ENCODE data around the gene IQSEC3.
"Not testable (repeated sequence)": the region's sequence is repeated elsewhere in the genome, so short reads cannot be mapped to it uniquely, and the experiment has no call there.

Gene IQSEC3

DNA sequence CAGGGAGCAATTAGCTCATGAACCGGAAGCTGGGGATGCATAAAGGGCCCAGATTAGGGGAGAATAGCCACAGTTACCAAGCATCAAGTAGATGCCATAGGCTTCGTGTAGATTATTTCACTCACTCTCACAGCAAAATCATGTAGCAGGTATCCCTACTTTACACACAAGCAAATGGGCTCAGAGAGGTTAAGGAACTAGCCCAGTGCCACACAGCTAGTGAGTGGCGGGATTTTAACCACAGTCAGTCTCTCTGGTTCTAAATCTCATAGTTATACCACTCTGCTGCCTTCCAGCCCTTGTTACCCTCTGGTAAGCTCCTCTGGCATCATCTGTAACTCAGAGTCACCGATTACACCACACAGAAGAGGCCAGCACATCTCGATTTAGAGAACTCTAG is 49.0 kb downstream of the IQSEC3 start:
- no peak for DNase-seq

DNA sequence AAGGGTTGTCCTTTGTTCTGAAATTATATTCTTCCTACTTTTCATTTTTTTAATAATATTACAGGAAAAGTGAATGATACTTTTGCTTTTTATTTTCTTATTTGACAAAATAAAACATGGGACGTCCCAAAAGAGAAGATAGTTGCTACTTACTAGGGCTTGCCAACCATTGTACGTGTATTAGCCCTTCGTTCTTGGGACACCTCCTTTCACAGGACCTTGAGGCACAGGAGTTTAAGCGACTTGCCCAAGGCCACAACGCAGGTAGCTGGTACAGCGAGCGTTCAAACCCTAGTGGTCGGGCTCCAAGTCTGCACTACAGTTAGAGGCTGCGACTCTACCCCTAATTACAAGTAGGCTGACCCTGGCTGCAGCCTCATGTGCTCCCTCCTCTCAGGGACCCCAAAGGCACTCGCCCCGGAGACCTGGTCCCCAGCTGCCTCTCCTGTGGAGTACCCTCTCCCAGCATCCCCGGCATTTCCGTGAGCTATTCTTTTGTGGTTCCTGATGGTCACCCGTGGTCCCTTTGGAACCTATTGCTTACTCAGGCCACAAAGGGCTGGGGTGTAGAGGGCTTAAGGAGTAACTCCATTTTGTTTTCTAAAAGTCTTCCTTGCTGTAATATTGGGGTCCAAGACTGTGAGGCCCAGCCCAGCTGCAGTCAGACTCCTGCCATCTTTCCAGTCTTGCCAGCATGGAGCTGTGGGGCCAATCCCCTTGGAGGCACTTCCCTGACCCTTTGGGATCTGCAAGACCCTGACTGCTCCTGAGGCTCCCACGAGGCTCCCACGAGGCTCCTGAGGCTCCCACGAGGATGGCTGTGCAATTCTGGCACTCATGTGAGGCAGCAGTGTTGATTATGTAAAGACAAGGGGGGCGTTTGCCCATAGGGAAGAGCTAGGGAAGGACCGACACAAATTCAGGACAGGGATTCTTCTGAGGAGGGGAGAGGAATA is 49.7 kb downstream of the IQSEC3 start:
- no peak for DNase-seq

DNA sequence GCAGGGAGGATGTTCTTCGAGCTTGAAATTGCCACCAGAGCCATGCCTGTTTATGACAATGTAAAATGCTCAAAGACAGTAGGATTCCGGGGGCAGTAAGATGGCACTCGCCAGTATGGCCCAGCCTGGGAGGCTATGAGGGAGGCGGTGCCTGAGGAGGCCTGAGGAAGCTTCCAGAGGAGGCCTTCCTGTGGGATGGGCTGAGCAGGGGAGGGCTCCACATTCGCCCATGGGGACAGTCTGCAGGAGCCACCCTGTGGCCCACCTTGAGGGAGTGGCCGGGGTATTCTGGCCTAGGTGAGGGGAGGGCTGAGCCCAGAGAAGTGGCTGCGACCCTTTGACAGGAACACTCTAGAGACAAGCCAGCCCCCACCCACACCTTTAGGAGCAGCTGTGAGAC is 50.7 kb downstream of the IQSEC3 start:
- no peak for DNase-seq

DNA sequence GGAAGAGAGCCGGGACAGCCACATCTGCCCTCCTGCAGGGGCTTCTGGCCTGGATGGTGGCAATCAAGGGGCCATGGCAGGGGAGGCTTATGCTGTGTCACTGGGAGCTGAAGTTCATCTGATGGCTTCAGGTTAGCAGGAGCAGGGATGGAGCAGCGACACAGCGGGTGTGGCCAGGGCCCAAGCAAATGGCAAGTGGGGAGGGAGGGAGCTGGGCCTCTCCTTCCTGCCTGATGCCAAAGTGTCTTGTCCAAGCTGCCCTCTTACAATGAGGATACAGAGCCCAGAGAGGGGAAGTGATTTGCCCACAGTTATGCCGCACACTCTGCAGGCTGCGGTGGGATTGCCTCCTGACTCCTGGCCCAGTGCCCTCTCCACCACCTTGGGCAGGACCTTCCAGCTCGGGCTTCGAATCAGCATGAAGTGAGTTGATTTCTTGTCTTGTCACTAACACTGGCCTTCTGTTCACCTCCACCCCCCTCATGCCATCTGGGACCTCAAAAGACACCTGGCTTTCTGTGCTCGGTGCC is 51.3 kb downstream of the IQSEC3 start:
- no peak for DNase-seq

DNA sequence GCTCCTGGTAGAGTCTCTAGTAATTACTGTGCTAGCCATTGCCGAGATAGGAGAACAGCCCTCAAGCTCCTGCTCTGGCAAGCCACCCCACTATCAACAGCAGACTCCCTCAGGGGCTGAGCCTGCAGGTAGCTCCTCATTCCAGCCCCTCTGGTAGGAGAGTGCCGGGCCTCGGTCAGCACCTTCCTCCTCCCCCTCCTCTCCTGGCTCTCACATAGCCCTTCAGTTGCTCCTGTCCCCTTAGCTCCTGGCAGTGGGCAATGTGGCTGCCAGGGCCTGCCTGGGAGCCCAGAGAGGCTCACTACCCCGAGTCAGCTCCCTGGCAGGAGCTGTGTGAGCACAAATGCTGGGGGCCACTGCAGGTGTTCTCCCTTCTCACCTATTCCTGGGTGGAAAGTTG is 52.0 kb downstream of the IQSEC3 start:
- no peak for DNase-seq

DNA sequence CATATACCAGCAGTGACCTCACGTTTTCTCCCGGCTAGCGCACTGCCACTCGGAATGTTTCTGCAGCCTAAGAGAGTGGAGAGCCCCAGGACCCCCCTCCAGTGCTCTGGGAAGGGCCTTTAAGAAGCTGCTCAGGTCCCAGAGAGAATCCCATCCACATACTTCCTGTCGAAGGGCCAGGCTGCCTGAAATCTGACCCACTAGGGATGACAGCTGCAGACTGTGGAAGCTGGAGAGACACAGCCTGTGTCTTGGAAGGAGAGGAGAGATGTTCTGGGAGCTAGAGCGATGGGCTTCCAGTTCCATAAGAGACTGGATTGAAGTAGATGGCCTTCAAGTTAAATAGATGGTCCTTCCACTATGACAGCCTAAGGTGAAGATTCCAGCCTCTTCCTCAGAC is 54.4 kb downstream of the IQSEC3 start:
- no peak for DNase-seq

DNA sequence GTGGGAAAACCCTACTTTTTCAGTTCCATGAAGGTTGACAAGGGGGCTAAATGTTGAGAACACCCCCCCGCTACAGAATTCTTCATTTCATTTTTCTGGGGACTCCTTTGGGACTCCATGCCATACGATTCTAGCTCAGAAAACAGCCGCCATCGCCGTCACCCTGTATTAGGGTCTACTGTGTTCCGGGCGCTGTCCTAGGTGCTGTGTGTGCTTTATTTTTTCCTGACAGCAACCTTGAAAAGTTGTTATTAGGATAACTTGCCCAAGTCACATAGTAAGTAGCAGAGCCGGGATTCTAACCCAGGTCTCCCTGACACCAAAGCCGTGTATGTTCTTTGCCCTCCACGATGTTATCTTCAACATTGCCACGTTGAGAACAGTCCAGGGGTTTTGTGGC is 55.1 kb downstream of the IQSEC3 start:
- DNase-seq, result no peak

DNA sequence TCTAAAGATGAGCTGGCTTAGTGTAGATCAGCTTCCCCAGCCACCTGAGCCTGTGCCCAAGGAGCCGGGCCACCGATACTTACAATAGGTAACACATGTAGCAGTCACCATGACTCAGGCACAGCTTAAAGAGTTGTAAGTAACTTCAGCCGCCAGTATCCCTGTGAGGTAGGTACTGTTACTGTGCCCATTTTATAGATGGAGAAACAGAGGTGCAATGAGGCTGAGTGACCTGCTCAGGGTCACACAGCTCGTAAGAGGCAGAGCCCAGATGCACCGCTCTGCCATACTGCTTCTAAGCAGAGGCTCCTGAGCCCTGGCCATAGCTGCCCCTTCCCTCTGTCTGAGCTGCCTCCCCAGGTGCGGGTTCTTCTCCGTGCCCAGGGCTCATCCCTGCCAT is 58.5 kb downstream of the IQSEC3 start:
- DNase-seq, result no peak

DNA sequence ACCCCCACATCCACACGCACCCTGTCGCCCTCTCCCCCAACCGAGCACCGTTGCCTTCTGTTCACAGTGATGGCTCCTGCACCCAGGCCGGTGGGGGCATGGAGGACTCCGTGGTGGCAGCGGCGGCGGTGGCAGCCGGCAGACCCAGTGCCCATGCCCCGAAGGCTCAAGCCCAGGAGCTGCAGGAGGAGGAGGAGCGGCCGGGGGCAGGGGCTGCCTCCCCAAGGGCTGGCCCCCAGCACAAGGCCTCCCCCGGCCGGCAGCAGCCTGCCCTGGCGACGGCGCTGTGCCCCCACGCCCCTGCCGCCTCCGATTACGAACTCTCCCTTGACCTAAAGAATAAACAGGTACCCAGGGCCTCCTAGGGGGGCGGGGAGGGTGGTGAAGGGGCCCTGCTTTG is 59.0 kb downstream of the IQSEC3 start:
- no peak for DNase-seq

DNA sequence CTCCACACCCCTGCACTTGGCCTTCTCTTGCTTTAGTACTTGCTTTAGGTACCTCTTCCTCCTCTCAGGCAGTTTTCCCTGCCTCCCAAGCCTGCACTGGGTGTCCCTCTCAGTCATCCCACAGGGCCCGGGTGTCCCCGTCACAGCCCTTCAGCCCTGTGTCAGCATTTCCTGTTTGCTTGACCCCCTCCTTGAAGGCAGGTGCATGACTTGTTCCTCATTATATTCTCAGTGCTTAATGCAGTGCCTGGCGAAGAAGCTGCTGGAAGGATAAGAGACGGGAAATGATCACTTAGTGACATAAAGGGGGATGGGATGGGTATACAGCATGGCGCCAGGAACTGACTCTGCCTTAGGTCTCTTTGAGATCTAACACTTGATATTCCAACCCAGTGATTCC is 61.5 kb downstream of the IQSEC3 start:
- no peak for DNase-seq

DNA sequence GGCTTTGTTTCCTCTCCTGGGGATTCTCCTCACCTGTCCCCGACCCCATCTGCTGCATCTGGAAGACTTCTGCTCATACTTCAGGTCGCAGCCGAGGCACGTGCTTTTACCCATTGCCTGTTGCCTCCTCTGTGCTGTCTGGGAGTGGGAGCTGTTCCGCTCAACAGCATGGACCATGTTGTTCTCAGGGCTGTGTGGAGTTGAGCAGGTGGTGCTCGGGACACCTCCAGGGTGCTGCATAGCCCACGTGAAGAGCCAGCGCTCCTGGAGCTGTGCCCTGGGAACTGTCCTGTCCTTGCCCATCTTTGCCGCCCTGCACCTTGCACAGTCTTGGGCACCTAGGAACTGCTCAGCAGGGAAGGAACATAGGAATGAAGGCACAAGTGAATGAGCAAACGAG is 62.4 kb downstream of the IQSEC3 start:
- DNase-seq, result no peak

DNA sequence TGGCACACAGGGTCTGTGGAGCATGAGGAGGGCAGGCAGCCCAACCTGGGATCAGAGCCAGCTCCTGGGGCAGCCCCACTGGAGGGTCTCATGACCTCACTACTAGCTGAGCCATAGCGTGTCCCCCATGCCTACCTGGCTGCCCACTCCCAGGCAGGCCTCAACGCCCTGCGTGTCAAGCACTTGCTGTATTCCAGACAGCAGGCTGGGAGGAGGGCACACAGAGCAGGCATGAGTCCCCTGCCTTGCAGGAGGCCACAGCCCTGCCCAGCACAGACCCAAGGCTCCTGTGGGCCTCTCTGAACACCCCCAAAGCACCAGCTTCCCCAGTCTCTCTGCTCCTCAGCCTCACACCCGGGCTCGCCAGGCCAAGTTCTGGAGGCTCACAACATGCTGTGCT is 64.0 kb downstream of the IQSEC3 start:
- no peak for DNase-seq

DNA sequence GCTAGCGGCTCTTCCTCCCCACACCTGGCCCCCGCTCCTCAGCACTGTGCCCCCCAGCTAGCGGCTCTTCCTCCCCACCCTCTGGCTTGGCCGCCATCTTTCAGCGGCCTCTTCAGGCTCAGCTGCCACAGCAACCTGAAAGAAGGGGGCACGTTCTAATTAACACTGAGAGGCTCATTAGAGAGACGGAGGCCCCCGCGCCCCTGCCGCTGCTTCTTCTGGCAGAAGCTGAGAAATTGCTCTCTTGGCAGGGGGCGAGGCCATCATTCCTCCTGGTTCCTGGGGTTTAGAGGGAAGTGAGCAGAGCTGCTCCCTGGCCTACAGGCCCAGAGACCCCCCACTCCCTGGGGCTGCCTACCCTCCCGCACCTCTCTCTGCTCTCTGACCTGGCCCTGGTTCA is 64.4 kb downstream of the IQSEC3 start:
- no peak for DNase-seq

DNA sequence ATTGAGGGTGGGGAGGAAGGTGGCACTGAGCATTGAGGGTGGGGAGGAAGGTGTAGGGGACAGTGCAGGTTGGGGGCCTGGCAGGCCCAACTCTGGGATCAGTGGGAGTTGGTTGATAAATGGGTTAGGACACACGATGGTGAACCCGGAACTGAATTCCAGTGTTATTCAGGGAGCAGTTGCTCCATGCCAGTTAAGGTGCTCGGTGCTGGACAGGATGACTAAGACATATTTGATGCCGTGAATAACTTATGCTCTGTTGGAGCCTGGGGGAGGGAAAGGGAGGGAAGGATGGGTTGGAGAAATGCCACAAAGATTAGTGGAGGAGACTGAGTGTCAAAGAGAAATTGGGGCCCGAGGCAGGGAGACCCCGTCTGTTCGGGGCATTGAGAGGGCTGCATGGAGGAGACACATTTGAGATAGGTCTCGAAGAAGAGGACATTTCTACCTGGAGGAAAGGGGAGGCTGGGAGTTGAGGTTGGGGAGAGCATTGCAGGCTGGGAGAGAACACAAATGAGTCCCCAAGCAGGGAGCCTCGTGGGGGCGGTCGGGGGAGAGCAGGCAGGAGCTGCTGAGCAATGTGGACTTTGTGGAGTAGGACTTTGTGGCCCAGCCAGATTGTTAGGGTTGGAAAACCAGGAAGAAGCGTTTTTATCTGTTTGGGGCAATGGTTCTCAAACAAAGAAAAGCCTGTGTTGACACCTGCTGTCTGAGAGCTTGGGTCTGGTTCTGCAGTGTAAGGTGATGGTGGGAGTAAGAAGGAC is 65.3 kb downstream of the IQSEC3 start:
- no peak for DNase-seq

DNA sequence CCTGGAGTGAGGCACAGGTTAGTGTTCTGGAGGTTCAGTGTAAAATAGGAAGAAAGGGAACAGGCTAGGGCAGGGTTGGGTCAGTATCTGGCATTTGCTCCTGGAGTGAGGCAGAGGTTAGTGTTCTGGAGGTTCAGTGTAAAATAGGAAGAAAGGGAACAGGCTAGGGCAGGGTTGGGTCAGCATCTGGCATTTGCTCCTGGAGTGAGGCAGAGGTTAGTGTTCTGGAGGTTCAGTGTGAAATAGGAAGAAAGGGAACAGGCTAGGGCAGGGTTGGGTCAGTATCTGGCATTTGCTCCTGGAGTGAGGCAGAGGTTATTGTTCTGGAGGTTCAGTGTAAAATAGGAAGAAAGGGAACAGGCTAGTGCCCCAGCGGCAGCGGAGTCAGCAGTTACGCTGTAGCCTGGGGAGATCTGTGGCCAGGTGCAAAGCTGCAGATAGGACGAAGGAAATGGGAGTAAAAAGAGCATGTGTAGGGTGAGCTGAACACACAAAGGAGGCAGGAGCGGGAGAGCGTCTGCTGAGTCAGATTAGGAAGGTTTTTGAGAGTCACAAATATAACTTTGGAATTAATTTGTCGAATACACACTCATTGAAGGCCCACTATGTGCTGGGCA is 67.2 kb downstream of the IQSEC3 start:
- not testable (repeated sequence) for DNase-seq

DNA sequence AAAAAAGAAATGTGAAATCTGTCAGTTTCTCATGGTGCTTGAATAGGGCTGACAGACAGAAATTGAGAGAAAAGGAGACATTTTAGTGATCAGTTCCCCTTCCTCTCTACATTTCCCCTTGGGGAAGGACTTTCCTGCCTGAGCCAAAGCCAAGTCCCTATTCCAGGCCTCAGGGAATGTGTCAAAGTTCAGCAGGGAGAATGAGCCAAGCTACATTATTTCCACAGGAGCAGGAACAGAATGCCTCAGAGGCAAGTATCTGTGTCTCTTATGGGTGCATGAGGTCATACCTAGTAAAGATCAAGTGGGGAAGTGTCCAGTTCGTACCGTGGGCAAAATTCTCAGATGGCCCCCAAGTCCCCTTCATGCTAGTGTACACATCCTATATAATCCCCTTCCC is 68.6 kb downstream of the IQSEC3 start:
- no peak for DNase-seq

DNA sequence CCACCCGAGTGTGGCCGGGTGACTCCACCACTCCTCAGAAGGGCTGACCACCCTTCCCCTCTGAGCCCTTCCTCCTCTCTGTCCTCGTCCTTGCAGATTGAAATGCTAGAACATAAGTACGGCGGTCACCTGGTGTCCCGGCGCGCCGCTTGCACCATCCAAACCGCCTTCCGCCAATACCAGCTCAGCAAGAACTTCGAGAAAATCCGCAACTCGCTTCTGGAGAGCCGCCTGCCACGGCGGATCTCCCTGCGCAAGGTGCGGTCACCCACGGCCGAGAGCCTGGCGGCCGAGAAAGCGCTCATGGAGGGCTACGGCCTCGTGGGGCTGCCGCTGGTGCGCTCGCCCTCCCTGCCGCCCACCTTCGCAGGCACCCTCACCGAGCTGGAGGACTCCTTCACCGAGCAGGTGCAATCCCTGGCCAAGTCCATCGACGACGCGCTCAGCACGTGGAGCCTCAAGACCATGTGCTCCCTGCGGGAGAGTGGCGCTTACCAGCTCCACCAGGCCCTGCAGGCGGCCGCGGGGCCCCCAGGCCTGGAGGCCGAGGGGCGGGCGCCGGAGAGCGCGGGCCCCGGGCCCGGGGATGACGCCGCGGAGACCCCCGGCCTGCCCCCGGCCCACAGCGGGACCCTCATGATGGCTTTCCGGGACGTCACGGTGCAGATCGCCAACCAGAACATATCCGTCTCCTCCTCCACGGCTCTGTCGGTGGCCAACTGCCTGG is 71.8 kb downstream of the IQSEC3 start:
- DNase-seq, result no peak

DNA sequence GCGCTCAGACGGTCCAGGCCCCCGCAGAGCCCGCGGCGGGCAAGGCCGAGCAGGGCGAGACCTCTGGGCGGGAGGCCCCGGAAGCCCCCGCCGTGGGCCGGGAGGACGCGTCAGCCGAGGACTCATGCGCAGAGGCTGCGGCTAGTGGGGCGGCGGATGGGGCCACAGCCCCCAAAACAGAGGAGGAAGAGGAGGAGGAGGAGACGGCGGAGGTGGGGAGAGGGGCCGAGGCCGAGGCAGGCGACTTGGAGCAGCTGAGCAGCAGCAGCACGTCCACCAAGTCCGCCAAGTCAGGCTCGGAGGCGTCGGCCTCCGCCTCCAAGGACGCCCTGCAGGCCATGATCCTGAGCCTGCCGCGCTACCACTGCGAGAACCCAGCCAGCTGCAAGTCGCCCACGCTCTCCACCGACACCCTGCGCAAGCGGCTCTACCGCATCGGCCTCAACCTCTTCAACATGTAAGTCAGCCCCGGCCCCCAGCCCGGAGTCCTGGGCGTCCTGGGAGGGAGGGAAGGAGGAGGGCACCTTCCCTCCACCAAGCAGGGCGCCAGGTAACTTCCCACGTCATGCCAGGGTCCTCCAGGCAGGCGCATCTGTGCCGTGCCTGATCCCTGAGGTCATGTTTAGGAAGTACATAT is 72.4 kb downstream of the IQSEC3 start:
- no peak for DNase-seq

DNA sequence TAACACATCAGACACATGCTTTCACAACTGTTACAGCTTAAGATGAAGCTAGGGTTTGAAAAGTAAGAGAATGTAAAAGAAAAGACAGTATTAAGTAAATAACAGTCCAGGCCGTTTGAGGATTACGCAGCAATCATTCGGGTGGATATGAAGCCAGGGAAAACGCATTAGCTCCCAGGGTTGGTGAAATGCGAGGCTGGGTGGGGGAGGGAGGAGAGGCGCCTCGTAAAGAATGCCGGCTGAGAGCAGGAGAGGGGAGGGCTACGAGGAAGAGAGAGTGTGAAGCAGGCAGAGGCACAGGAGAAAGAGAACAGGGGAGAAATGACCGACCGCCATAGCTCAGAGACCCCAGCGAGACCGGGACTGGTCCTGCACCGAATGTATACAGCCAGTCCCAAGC is 73.0 kb downstream of the IQSEC3 start:
- DNase-seq, result no peak

DNA sequence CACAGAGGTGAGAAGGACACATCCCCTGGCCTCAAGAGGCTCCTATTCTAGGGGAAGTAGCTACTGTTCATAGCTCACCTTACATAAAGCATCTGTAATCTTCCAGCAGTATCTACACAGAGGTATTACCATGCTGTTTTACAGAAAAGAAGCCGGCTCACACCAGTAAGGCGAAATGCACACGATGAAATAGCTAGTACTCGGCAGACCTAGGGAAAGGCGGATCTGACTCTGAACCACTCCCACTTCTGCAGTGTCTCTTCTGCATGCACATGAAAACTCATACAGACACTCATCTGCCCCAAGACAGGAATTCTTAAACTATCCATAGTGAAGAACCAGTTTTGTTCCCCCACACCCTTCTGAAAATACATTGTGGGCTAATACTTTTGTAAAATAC is 73.6 kb downstream of the IQSEC3 start:
- DNase-seq, result no peak

DNA sequence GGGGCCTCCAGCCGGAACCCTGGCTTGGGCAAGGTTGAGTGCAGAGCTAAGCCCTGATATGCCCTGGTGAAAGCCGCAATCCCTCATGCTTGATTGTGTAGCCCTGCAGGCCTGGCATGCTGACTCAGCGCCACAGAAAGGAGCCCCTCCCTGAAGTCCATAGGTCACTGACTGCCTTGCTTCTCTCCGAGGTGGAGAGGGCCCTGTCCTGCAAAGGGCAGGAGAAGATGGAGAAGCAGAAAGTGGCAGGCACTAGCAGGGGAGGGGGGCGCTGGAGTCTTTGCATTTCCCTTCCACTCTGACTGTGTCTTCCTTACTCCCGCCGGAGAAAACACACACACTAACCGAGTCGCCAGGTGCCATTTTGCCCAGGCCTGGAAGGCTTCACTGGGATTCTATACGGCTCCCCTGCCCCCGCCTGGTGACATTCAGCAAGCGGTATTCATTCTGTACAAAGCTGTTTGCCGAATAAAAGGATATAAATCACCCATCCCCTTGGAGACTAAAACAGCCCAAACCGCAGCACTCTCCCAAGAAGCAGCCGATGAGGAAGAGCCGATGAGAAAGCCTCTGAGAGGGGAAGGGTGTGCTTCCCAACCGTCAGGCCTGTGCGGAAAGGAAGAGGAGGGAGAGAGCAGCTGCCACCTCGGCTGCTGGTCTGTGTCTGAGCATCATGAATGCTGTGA is 77.5 kb downstream of the IQSEC3 start:
- no peak for DNase-seq
